ENCODE measurements around the gene TLE1.

Gene TLE1

GRCh38 chr9:81661339-81661738 lies 28.0 kb downstream of the TLE1 start:
- no peak overlapping the region for H3K27ac ChIP-seq (ENCODE audit: insufficient read depth, low read length, poor library complexity, severe bottlenecking)
- no peaks in the 10 kb centered on the region for H3K4me1 ChIP-seq (ENCODE audit: control insufficient read depth, insufficient read depth, low read length, poor library complexity, severe bottlenecking)
- no peak overlapping the region for H3K4me3 ChIP-seq (ENCODE audit: insufficient read depth, low read depth, low read length, poor library complexity, severe bottlenecking)
- DNase-seq: no peak
- H3K27me3 ChIP-seq (replicated peaks; ENCODE audit: control insufficient read depth, insufficient read depth, low read length, poor library complexity, severe bottlenecking): no peaks in the 10 kb centered on the region
- no peaks in the 10 kb centered on the region for H3K9me3 ChIP-seq (ENCODE audit: control insufficient read depth, low read length)
- H3K36me3 ChIP-seq (ENCODE audit: control insufficient read depth, insufficient read depth, low read length): no peaks in the 10 kb centered on the region

GRCh38 chr9:81656871-81657337 lies 32.4 kb downstream of the TLE1 start:
- no peaks in the 10 kb centered on the region for H3K27me3 ChIP-seq (replicated peaks; ENCODE audit: control insufficient read depth, insufficient read depth, low read length, poor library complexity, severe bottlenecking)
- H3K27ac ChIP-seq (ENCODE audit: insufficient read depth, low read length, poor library complexity, severe bottlenecking): no peak overlapping the region
- H3K4me3 ChIP-seq (ENCODE audit: insufficient read depth, low read depth, low read length, poor library complexity, severe bottlenecking): no peak overlapping the region
- DNase-seq: no peak
- no peaks in the 10 kb centered on the region for H3K36me3 ChIP-seq (ENCODE audit: control insufficient read depth, insufficient read depth, low read length)
- H3K4me1 ChIP-seq (ENCODE audit: control insufficient read depth, insufficient read depth, low read length, poor library complexity, severe bottlenecking): no peaks in the 10 kb centered on the region
- no peaks in the 10 kb centered on the region for H3K9me3 ChIP-seq (ENCODE audit: control insufficient read depth, low read length)

- H3K27ac ChIP-seq (ENCODE audit: insufficient read depth, low read length, poor library complexity, severe bottlenecking): no peak overlapping the region
- H3K4me3 ChIP-seq (ENCODE audit: insufficient read depth, low read depth, low read length, poor library complexity, severe bottlenecking): no peak overlapping the region
- no peak for DNase-seq
- no peaks in the 10 kb centered on the region for H3K36me3 ChIP-seq (ENCODE audit: control insufficient read depth, insufficient read depth, low read length)
- no peaks in the 10 kb centered on the region for H3K27me3 ChIP-seq (replicated peaks; ENCODE audit: control insufficient read depth, insufficient read depth, low read length, poor library complexity, severe bottlenecking)
- no peaks in the 10 kb centered on the region for H3K9me3 ChIP-seq (ENCODE audit: control insufficient read depth, low read length)
- no peaks in the 10 kb centered on the region for H3K4me1 ChIP-seq (ENCODE audit: control insufficient read depth, insufficient read depth, low read length, poor library complexity, severe bottlenecking)
Measured at GRCh38 chr9:81656004-81656403, 33.3 kb downstream of the TLE1 start.

- H3K27ac ChIP-seq (ENCODE audit: insufficient read depth, low read length, poor library complexity, severe bottlenecking): no peak overlapping the region
- no peak for DNase-seq
- H3K36me3 ChIP-seq (ENCODE audit: control insufficient read depth, insufficient read depth, low read length): no peaks in the 10 kb centered on the region
- H3K9me3 ChIP-seq (ENCODE audit: control insufficient read depth, low read length): no peaks in the 10 kb centered on the region
- no peaks in the 10 kb centered on the region for H3K27me3 ChIP-seq (replicated peaks; ENCODE audit: control insufficient read depth, insufficient read depth, low read length, poor library complexity, severe bottlenecking)
- H3K4me3 ChIP-seq (ENCODE audit: insufficient read depth, low read depth, low read length, poor library complexity, severe bottlenecking): no peak overlapping the region
- no peaks in the 10 kb centered on the region for H3K4me1 ChIP-seq (ENCODE audit: control insufficient read depth, insufficient read depth, low read length, poor library complexity, severe bottlenecking)
Measured at GRCh38 chr9:81653240-81653639, 36.1 kb downstream of the TLE1 start.

- H3K4me3 ChIP-seq (ENCODE audit: insufficient read depth, low read depth, low read length, poor library complexity, severe bottlenecking): no peak overlapping the region
- H3K27me3 ChIP-seq (replicated peaks; ENCODE audit: control insufficient read depth, insufficient read depth, low read length, poor library complexity, severe bottlenecking): no peaks in the 10 kb centered on the region
- DNase-seq: no peak
- no peak overlapping the region for H3K27ac ChIP-seq (ENCODE audit: insufficient read depth, low read length, poor library complexity, severe bottlenecking)
- H3K36me3 ChIP-seq (ENCODE audit: control insufficient read depth, insufficient read depth, low read length): no peaks in the 10 kb centered on the region
- no peaks in the 10 kb centered on the region for H3K9me3 ChIP-seq (ENCODE audit: control insufficient read depth, low read length)
- H3K4me1 ChIP-seq (ENCODE audit: control insufficient read depth, insufficient read depth, low read length, poor library complexity, severe bottlenecking): no peaks in the 10 kb centered on the region
Measured at GRCh38 chr9:81652058-81652687, 37.2 kb downstream of the TLE1 start.

GRCh38 chr9:81650586-81651515 lies 38.5 kb downstream of the TLE1 start:
- no peaks in the 10 kb centered on the region for H3K27me3 ChIP-seq (replicated peaks; ENCODE audit: control insufficient read depth, insufficient read depth, low read length, poor library complexity, severe bottlenecking)
- H3K36me3 ChIP-seq (ENCODE audit: control insufficient read depth, insufficient read depth, low read length): no peaks in the 10 kb centered on the region
- H3K9me3 ChIP-seq (ENCODE audit: control insufficient read depth, low read length): no peaks in the 10 kb centered on the region
- H3K27ac ChIP-seq (ENCODE audit: insufficient read depth, low read length, poor library complexity, severe bottlenecking): no peak overlapping the region
- DNase-seq: no peak
- H3K4me3 ChIP-seq (ENCODE audit: insufficient read depth, low read depth, low read length, poor library complexity, severe bottlenecking): no peak overlapping the region
- H3K4me1 ChIP-seq (ENCODE audit: control insufficient read depth, insufficient read depth, low read length, poor library complexity, severe bottlenecking): no peaks in the 10 kb centered on the region

GRCh38 chr9:81649475-81650240 lies 39.7 kb downstream of the TLE1 start:
- Histone ChIP-seq H3K9me3 (ENCODE audit: control insufficient read depth, low read length) (no peaks in the 10 kb centered on the region), H3K27ac (ENCODE audit: insufficient read depth, low read length, poor library complexity, severe bottlenecking) (no peak overlapping the region), H3K4me1 (ENCODE audit: control insufficient read depth, insufficient read depth, low read length, poor library complexity, severe bottlenecking) (no peaks in the 10 kb centered on the region), H3K27me3 (replicated peaks; ENCODE audit: control insufficient read depth, insufficient read depth, low read length, poor library complexity, severe bottlenecking) (no peaks in the 10 kb centered on the region), H3K36me3 (ENCODE audit: control insufficient read depth, insufficient read depth, low read length) (no peaks in the 10 kb centered on the region), H3K4me3 (ENCODE audit: insufficient read depth, low read depth, low read length, poor library complexity, severe bottlenecking) (no peak overlapping the region)
- no peak for DNase-seq

GRCh38 chr9:81648891-81649290 lies 40.5 kb downstream of the TLE1 start:
- no peaks in the 10 kb centered on the region for H3K36me3 ChIP-seq (ENCODE audit: control insufficient read depth, insufficient read depth, low read length)
- no peaks in the 10 kb centered on the region for H3K9me3 ChIP-seq (ENCODE audit: control insufficient read depth, low read length)
- H3K27me3 ChIP-seq (replicated peaks; ENCODE audit: control insufficient read depth, insufficient read depth, low read length, poor library complexity, severe bottlenecking): no peaks in the 10 kb centered on the region
- H3K27ac ChIP-seq (ENCODE audit: insufficient read depth, low read length, poor library complexity, severe bottlenecking): no peak overlapping the region
- DNase-seq: no peak
- no peaks in the 10 kb centered on the region for H3K4me1 ChIP-seq (ENCODE audit: control insufficient read depth, insufficient read depth, low read length, poor library complexity, severe bottlenecking)
- no peak overlapping the region for H3K4me3 ChIP-seq (ENCODE audit: insufficient read depth, low read depth, low read length, poor library complexity, severe bottlenecking)

- no peaks in the 10 kb centered on the region for H3K9me3 ChIP-seq (ENCODE audit: control insufficient read depth, low read length)
- no peak for DNase-seq
- no peak overlapping the region for H3K4me3 ChIP-seq (ENCODE audit: insufficient read depth, low read depth, low read length, poor library complexity, severe bottlenecking)
- H3K36me3 ChIP-seq (ENCODE audit: control insufficient read depth, insufficient read depth, low read length): no peaks in the 10 kb centered on the region
- H3K4me1 ChIP-seq (ENCODE audit: control insufficient read depth, insufficient read depth, low read length, poor library complexity, severe bottlenecking): no peaks in the 10 kb centered on the region
- no peak overlapping the region for H3K27ac ChIP-seq (ENCODE audit: insufficient read depth, low read length, poor library complexity, severe bottlenecking)
- no peaks in the 10 kb centered on the region for H3K27me3 ChIP-seq (replicated peaks; ENCODE audit: control insufficient read depth, insufficient read depth, low read length, poor library complexity, severe bottlenecking)
Measured at GRCh38 chr9:81646337-81646736, 43.0 kb downstream of the TLE1 start.

All from effector memory CD4-positive, alpha-beta T cell (primary cell).